RWPE1 (cell line): ENCODE data around the gene SCAMP4.

Experiments
- CTCF ChIA-PET: fragments of 350-600 bp; sonication (Branson Sonifier 250); formaldehyde crosslinking; extraction: SDS; loops from one replicate; lab custom pipeline; 2021; lab: Yijun Ruan, JAX
- POLR2A ChIA-PET: fragments of 400-600 bp; formaldehyde crosslinking; extraction: SDS; loops from one replicate; lab custom pipeline; 2020; ENCODE audit warnings: antibody characterized with exemption; ENCODE audit not compliant: low non-redundant PET; lab: Yijun Ruan, JAX
- DNase-seq: peaks from one replicate; pipeline ENCODE4 v3.0.0; 2012; ENCODE audit warnings: low spot score
- H3K27ac ChIP-seq: fragments of 450-650 bp; 2 replicates; pipeline ENCODE4 v1.5.1; 2017
- TF ChIP-seq, protein P1 (sequence below): fragments of 450-650 bp; conservative IDR thresholded peaks from 2 replicates; pipeline ENCODE4 v1.5.1; 2017; ENCODE audit warnings: low read depth, mild to moderate bottlenecking

Gene SCAMP4

DNA sequence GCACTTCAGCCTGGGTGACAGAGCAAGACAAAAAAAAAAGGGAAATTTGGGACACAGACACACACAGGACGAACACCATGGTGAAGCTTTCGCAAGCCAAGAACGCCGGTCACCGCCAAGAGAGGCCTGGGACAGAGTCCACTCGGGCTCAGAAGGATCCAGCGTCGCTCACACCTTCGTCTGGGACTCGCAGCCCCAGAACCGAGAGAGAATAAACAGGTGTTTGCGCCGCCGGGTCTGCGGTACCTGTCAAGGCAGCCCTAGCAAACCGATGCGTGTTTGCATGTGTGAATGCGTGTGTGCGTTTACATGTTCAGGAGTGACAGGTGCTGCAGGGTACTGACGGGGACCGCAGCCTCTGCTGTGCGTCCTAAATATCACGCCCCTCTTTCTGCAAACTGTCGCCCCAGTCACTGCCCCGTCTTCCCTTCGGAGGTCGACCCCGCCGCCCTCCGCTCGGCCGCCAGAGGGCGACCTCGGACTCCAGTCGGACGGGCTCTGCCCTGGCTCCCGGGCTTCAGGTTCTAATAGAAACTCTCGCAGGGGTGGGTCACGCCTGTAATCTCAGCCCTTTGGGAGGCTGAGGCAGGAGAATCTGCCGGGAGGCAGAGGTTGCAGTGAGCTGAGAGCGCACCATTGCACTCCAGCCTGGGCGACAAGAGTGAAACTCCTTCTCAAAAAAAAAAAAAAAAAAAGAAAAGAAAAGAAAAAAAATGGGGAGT is 24.0 kb downstream of the SCAMP4 start:
- ChIA-PET CTCF (interaction anchor here (0.6 to 1.4 kb wide), 15 partner anchors 12 to 284 kb away, joined by 3 to 8 read pairs (median 3); no protein-coding TSS in a partner anchor), POLR2A (no interaction called here)
- peak; percentile 80 for DNase-seq
- TF ChIP-seq, protein P1, sequence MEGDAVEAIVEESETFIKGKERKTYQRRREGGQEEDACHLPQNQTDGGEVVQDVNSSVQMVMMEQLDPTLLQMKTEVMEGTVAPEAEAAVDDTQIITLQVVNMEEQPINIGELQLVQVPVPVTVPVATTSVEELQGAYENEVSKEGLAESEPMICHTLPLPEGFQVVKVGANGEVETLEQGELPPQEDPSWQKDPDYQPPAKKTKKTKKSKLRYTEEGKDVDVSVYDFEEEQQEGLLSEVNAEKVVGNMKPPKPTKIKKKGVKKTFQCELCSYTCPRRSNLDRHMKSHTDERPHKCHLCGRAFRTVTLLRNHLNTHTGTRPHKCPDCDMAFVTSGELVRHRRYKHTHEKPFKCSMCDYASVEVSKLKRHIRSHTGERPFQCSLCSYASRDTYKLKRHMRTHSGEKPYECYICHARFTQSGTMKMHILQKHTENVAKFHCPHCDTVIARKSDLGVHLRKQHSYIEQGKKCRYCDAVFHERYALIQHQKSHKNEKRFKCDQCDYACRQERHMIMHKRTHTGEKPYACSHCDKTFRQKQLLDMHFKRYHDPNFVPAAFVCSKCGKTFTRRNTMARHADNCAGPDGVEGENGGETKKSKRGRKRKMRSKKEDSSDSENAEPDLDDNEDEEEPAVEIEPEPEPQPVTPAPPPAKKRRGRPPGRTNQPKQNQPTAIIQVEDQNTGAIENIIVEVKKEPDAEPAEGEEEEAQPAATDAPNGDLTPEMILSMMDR: peak; percentile 91
- peak overlapping the region; percentile 18; the same call in 1 of the 2 replicates for H3K27ac ChIP-seq

DNA sequence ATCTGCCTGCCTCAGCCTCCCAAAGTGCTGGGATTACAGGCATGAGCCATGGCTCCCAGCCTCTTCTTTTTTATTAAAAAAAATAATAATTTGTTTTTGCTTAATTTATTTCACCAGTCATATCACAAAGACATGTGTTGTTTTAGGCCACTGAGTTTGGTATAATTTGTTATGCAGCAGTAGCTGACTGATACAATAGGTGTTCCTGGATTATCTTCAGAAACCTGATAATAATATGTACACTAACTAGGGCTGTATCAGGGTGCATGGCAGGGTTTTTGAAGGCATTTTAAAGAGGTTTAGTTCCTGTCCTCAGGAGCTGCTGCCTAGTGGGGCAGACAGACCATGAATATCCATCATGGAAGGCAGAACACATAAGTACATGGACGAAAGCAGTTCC is 26.2 kb downstream of the SCAMP4 start:
- POLR2A ChIA-PET: no interaction called here
- DNase-seq: no peak
- TF ChIP-seq, protein P1: no peak
- H3K27ac ChIP-seq: no peak overlapping the region
- CTCF ChIA-PET: no interaction called here

DNA sequence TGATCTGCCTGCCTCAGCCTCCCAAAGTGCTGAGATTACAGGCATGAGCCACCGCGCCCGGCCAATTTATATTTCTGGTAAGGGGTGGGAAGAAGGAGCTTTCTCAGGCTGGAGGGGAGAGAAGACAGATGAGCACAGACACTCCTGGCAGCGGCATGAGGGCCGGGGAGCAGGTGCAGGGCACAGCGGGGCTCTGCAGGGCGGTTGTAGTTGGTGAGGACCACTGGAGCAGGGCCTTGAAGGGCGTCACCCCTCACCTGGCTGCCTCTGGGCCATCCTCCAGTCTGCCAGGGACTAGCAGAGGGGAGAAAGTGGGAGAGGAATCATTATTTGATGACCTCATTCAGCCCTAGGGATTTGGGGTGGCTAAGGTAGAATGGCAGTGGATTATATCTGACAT is 27.2 kb downstream of the SCAMP4 start:
- CTCF ChIA-PET: no interaction called here
- POLR2A ChIA-PET: no interaction called here
- TF ChIP-seq, protein P1: no peak
- H3K27ac ChIP-seq: no peak overlapping the region
- DNase-seq: no peak

DNA sequence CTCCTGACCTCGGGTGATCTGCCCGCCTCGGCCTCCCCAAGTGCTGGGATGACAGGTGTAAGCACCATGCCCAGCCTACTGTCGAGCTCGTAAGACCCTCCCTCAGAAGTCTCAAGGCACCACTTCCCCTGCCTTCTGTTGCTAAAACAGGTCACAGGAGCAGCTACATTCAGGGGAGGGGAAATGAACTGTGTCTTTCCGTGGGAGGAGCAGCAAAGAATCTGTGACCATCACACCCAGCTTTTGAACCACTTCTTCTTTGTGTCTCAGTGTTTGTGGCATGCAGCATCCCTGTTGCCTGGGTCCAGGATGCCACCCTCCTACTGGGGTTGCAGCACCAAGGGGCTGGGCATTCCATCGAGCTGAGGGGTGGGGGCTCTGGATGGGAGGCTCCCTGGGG is 28.0 kb downstream of the SCAMP4 start:
- DNase-seq: no peak
- ChIA-PET POLR2A (no interaction called here), CTCF (interaction anchor here (0.5 kb wide), 1 partner anchor 12 kb away, joined by 5 read pairs; no protein-coding TSS in a partner anchor)
- H3K27ac ChIP-seq: no peak overlapping the region
- TF ChIP-seq, protein P1: no peak

DNA sequence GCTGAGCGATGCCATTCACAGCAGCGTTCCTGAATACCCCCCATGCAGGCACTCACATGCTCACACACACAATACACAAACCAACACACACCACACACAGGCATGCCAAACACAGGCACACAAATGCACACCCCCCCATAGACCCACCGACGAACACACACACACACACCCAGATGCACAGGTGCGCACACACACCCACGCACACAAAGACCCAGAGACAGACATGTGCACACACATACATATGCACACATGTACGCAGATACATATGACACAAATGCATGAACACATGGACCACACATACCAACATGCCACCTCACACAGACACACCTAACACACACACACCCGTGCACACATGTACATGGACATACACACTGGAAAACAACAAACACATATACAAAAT is 28.7 kb downstream of the SCAMP4 start:
- ChIA-PET POLR2A (no interaction called here), CTCF (no interaction called here)
- DNase-seq: no peak
- no peak overlapping the region for H3K27ac ChIP-seq
- TF ChIP-seq, protein P1: no peak

DNA sequence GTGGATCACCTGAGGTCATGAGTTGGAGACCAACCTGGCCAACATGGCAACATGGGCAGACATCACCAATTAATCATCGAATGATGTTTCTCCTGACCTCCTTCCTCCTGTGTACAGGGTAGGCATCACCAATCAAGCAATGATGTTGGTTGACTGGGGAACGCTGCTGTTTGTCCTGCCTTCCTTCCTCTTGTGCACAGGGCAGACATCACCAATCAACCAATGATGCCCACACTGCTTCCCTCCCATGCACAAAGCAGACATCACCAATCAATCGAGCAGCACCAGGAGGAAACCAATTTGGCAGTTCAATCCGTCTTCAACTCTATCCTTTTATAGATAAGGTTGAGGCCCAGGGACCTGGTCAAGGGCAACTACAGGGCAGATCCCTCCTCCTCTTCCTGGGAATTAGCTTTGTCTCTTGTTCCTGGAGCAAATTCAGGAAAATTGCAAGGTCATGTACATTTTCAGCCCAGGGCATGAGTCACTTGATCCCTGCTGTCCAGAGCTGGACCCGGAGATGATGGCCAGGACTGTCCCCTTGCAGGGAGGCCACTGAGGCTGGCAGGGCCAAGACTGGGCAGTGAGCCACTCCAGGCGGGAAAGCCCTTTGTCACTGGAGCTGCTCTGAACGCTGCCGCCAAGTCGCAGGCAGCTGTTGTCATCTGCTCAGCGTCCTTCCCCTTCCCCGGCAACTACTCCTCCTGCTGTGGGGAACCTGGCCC is 30.4 kb downstream of the SCAMP4 start:
- ChIA-PET POLR2A (no interaction called here), CTCF (interaction anchor here (0.7 kb wide), 1 partner anchor 74 kb away, joined by 6 read pairs; no protein-coding TSS in a partner anchor)
- H3K27ac ChIP-seq: peak overlapping the region; percentile 9; the same call in 1 of the 2 replicates

More for the DNA sequence above, 30.4 kb downstream of the SCAMP4 start:
- no peak for DNase-seq
- TF ChIP-seq, protein P1: no peak
